Stromal cell of bone marrow (primary cell): Measurements from ENCODE around the gene ESRRG.
"Not testable (repeated sequence)": the region's sequence is repeated elsewhere in the genome, so short reads cannot be mapped to it uniquely, and the experiment has no call there.

Experiments
- DNase-seq: peaks from one replicate; pipeline ENCODE4 v3.0.0-alpha.2; 2012; ENCODE audit warnings: low read depth

Gene ESRRG

DNA sequence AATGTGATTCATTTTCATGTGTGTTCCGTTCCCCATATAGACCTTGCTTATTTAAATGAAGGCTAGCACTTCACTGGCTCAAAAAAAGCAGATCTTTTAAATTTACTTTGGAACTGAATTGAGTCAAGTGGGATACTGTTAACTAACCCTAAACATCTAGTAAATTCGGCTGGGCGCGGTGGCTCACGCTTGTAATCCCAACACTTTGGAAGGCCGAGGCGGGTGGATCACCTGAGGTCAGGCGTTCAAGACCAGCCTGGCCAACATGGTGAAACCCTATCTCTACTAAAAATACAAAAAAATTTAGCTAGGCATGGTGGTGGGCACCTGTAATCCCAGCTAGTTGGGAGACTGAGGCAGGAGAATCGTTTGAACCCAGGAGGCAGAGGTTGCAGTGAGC is 19.2 kb downstream of the ESRRG start:
- not testable (repeated sequence) for DNase-seq

DNA sequence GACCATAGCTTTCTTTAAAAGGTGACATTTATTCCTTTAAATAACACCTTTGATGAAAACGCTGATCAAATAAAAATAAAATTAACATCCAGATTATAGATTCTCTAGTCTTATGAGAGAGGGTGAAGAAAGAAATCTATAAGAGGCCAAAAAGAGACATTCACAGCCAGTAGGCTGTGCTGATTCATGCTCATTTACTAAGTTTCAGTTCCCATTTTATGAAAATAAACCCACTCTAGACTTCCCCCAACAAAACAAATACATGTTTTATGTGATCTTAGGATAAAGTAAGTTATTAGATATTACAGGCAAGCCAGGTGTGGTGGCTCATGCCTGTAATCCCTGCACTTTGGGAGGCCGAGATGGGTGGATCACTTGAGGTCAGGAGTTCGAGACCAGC is 21.1 kb downstream of the ESRRG start:
- no peak for DNase-seq

DNA sequence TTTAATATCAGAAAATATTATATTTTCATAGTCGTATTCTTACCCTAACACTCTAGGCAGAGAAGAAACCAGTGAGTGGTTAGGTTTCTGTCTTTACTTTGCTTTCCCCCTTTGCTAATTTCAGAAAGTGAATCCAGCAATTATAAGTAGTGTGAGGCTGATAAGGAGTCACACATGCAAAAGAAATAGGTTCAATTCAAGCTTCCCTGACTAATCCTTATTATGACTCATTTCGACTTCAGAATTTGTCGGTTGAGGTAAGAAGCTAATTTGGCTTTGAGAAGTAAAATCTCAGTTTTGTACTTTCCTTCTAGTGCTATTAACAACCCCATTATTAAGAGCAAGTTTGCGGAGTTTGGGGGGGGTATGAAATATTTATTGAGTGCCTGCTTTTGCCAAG is 22.4 kb downstream of the ESRRG start:
- DNase-seq: no peak

DNA sequence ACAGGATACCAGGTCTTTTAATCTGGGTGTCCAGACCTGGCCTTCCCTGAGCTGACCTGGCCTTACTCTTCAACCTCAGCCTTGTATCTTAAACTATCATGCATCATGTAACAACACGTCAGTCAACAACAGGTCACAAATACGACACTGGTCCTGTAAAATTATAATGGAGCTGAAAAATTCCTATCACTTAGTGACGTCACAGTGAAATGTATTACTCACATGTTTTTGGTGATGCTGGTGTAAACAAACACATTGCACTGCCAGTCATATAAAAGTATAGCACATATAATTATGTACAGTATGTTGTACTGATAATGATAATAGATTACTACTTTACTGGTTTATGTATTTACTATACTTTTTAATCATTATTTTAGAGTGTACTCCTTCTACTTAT is 31.5 kb downstream of the ESRRG start:
- DNase-seq: no peak

DNA sequence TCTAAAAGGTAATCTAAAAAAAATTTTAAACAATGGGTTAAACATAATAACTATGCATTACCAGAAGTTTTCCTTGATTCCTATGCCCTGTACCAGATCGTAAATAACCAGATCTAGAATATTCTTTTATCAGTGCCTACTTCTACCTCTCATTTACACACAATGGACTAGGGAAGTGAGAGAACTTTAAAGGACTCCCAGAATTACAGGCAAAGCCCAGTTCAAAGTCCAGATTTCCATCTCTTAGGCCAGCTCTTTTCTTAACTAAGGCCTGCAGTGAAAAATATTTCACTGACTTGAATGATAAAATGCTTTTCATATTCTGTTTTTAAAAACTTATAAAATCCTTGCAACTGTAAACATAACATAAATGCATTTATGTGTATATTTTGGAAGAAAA is 32.6 kb downstream of the ESRRG start:
- no peak for DNase-seq

DNA sequence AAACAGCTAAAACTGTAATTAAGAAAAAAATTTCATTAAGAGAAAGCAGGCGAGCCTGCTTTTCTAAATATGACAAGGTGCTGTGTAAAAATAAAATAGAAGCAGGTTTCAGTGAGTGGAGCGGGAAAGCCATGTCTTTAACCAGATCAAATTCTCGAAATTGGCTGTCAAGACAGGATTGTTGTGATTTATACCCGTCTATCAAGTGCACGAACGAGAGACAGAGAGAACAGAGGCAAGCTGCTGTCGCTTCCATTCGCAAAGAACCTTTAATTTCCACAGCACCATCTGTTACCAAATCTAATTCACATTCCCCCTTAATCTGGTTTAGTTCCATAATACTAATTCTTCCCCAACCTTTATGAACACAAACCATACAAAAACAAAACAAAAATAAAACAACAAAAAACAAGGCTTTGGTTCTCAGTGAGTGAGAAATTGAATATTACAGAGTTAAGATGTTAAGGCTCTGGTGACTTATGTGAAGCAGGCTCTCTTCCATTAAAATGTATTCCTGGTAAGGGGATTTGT is 35.0 kb downstream of the ESRRG start:
- no peak for DNase-seq

DNA sequence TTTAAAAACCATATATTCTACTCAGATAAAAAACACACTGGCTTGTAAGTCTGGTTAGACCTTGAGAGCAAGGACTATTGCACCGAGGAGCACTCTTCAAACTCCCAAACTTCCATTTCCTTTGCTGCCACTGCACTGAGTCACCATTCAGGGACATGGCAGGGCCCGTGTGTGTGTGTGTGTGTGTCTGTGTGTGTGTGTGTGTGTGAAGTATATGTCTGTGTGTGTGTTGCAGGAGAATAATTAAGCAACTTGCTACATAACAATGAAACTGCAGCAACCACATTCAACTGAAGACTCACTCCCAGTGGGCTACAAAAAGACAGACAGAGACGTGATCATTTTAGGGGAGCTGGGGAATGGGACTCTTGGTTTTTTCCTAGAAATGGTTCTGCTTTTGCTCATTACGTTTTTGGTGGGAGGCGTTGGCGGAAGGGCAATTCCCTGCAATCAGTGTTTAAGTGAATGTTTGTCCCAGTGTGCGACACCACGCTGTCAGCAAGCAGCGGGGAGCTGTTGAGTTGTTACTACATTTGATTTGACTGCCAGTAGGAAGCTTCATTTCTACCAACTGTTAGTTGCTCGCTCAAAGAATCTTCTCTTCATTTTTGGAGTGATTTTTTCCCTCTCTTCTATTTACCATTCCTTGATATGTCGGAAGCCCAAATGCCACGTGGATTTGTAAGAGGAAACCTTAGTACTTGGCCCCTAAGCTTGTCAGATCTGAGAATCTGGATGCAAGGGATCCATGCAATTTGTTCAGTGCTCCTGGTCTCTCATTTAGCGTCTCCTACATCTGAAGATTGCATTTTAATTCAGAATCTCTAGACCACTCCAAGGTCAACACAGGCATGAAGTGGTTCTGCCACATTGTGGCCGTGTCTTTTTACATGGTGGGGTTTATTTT is 36.1 kb downstream of the ESRRG start:
- no peak for DNase-seq

DNA sequence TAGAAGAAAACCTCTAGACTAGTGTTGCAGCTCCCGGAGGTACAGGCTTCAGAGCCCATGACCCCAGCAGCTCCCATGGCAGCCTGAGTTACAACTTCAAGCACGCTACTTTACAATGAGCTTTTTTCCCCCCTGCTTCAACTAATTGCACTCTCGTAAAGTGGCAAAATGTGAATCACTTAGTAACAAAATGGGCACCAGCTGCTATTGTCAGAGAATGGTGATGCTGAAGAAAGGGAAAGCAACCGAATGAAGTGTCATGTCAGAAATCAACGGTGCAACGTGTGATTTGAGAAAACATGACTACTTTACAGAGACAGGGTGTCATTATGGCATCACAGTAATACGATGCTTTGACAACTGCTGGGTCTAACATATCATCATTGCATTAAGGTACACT is 40.5 kb downstream of the ESRRG start:
- no peak for DNase-seq

DNA sequence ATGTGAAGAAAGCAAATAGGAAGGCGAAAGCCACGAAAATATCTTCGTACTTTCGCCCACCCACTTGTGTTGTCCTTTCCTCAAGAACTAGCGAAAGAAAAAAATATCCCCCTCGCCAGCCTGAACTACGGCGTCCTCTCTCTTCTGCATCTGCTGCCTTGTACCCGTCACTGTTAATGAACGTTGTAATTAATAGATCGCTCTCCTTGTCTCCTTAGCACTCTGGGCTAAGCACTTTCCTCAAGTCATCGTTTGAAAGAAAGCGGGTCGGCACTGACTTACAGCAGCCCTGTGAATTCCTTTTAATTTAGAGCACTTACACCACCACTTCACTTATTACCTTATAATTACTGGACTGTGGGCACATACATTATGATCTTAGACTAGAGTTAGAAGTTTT is 44.1 kb downstream of the ESRRG start:
- DNase-seq: no peak

DNA sequence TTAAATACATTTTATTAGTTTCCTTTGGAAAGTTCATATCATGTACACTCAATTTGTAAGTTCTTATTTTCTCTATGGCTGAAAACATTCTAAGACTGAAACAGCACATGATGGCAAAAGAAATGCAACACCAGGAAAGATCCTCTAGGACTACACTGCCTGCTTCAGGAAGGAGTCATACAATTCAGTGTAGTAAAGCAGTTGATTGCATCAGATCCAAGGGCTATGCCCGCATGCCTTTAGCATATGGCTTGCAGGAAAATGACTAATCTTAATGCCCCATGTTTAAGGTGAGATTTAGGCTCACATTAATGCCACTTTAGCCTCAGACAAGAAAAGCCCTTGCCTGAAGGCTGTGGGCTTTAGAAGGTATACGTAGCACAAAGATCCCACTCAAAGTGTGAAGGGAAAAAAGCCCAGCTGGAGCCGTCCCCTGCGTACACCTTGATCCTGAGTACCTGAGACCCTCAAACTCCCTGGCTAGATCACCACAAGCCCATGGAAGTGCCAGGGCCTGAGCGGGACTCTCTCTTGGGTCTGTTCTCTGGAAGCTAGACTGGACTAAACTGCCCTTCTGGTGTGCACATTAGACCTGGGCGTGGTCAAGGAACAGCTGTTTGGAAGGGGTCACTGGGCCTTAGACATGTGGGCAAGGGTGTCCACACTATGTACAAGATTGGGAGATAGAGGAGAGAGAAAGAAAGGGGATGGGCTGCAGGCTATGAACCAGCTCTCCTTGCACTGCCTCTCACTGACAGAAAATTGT is 52.9 kb downstream of the ESRRG start:
- no peak for DNase-seq

DNA sequence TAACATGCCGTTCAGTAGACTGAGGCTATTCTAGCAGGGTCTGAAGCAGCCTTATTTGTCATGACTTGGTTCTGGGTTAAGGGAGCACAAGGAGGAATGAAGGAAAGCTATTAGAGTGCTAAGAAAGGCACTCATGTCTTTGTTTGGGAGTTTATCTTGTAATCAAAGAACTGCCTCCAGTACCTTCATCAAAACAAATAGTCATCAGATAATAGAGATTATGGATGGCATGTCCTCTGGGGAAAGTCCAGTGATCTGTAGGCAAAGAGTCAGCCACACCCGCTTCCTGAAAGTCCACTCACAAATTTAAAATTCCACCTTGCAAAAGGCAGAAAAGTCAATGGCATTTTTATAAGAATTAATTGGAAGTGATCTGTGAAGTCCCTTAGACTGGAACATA is 56.8 kb downstream of the ESRRG start:
- no peak for DNase-seq

DNA sequence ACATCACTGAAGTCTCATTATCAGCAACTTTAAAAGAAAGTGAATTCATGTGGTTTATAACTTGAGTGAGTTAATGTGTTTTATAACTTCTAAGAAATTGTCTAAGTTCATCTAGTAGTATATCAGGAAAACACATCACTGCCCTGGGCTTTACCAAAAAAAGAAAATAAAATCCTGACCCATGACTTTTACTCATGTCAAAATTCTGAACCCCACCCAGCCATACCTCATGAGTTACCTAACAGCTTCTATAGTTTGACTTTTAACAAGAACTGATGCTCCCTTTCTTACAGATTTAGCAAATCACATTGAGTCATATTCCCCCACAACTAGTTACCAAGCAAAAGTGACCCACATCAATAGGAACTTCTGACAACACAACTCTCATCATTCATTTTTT is 57.4 kb downstream of the ESRRG start:
- DNase-seq: no peak

DNA sequence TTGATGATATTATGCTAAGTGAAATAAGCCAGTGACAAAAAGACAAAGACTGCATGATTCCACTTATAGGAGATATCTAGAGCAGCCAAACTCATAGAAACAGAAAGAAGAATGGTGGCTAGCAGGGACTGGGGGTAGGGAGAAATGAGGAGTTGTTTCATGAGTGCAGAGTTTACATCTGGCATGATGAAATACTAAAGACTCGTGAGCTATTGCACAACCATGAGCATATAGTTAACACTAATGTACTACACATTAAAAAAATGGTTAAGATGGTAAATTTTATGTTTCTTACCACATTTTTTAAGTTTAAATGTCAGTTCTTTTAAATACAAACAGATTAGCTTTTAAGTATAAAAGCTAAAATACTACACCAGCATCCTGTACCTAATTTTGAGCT is 57.8 kb downstream of the ESRRG start:
- no peak for DNase-seq

DNA sequence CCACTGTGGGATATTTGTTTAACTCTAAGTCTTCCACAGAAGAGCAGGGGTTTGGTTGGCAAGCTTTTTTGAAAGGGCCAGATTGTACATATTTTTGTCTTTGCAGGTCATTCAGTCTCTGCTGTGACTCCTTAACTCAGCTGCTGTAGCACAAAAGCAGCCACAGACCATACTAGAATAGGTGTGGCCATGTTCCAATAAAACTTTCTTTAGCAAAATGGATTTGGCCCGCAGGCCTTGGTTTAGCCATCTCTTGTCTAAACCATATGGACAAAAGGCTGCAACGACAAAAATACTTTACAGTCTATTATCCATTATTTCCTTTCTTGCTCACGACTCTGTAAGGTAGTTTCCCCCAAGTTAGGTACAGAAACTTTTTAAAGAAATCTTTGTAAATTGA is 60.5 kb downstream of the ESRRG start:
- DNase-seq: no peak

DNA sequence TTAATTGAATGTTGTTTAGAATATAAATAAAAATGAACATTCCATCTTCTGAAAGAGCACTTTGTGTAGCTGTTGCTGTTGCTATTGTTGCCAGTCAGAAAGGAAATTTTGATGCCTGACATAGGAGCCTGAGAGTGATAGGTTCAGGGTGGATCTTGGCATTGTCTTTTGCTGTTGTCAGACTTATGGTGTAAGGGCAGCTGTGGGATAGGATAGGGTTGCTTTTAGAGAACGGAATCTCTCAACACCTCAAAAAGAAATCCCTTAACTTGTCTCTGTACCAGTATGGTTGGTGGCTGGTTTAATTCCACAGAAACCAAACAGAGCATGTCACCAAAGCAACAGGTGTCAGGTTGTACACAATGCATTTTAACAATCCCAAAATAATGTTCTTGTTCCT is 62.7 kb downstream of the ESRRG start:
- no peak for DNase-seq

DNA sequence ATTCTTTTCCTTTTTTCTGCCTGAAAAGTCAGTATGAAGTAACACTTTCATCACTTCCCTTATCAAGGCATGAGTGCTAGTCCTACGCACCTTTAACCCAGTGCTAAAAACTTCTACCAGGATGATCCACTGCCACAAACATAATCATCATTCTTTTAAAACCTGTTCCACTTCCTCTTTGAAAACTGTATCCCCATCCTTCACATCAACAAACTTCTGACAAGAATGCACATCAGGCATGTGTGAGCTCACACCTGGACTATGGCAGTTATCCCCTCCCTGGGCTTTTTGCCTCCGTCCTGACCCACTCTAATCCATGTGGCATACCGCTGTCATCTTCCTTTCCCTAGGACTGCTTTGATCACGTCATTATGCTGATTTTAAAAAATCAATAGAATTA is 70.2 kb downstream of the ESRRG start:
- no peak for DNase-seq

DNA sequence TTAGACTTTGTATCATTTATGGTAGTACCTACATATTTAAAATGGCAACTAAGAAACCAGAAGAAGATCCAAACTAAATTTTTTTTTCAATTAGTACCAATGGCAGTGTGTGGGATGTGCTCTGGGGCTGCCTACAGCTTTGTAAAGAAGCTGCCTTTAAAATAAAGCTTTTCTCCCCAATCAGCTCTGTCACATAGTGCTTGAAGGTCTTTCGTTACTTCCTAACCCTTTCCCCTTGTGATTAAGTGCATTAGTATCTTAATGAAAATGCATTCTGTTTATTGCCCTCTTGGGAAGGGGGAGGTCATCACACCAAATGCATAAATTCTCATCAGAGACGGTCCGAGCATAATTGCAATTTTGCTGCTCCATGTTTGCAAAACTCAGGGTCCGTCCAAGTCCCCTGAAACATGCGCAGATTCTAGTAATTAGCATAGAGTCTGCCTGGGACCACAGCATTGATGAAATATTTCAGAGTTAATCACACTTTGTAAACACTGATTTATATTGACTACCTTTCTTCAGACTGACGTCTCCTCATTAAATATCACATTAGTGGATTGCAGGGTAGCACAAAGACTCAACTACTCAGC is 71.3 kb downstream of the ESRRG start:
- DNase-seq: no peak

DNA sequence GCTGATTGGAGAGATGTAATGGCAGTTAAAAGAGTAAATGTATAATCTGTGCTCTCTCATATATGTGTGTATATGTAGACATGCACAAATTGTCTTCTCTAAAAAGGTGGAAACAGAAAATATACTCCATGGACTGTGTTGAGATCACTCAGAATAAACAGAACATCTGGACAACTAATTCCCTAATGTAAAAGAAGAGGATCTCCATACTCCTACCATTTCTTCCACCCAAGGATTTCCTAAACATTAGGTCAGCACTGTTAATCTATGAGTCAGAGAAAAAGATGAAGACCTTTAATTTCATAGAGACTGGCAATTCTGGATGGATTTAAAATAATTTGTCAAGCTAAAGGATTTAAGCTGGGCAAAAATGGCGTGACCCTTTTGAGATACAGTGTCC is 80.1 kb downstream of the ESRRG start:
- no peak for DNase-seq

DNA sequence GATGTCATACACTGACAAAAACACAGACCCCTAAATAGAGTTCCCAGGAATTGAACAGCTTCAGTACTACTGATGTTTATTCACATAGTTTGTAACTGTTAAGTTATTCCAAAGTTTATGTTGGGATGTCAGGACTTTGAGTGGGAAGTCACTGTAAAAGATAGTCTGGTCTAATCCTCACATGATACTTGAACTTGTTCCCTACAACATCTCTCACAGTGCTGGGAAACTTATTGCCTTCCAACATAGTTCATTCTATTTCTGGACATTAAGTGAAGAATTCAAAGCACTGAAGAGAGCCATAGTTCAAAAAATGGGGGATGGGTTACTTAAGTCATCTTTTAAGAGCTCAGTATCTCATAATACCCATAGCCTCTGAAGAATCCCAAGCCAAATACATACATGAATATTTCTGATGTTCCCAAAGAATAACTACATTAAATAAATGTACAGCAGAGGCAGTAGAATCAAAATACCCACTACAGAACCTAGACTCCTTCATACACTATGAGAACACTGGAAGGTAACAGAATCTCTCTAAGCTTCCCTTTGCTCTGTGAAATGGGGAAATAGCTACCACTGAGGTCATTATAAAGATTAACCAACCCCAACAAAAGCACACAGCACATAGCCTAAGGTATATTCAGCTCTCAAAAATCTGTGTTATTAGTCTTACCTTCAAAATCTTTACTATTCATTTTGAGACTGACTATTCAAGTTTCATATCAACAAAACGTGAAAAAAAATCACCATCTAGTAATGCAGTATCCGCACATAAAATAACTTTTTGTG is 81.4 kb downstream of the ESRRG start:
- DNase-seq: no peak

DNA sequence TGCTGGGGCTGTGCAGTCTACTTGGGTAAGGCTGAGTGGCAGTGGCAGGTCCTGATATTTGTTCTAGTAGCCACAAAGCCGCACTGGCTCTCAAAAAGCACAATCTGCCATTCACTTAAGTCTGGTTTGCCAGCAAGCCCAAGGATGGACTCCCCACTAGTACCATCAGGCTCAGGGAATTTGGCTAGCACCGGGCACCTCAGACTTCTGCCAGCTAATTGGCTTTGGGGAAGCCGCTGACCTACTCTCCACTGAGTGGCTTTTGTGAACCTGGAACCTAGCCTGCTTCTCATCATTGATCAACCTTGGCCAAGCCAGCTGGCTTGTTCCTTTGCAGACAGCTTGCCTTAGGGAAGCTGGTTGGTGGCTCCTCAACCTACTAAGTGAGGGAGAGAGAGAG is 83.1 kb downstream of the ESRRG start:
- DNase-seq: no peak

DNA sequence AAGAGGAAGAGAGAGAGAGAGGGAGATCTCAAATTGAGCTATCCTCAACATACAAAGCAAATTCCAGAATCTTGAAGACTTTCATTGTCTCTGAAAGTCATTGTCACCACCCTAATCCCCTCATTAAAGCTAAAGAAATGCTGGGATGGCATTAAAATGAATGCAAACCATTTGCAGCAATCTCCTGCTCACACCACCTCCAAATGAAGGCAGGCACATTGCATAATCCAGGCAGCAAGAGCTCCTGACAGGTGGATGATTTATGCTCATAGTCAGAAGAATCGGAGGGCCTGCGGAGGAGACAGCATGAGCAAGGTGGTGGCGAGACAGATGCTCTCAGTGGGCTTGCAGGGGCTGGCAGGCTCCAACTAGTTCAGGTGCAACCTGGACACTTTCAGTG is 90.2 kb downstream of the ESRRG start:
- DNase-seq: no peak

DNA sequence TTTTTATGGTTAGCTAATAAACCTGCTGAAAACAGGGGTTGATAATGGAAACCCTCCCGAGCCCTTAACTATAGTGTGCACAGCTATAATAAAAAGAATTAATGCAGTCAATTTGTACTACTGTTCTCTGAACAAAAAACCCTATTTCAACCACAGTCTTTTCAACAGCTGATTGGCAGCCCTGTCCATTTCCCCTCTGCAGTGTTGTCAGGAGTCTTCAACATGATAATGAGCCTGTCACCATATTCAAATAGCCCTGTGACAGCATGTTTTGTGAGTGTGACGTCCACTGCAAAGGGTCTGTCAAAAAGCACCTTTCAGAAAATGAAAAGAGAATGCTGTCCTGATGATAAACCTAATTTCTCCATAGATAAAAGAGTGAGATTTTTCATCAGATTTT is 92.7 kb downstream of the ESRRG start:
- no peak for DNase-seq
